H9 (cell line): ENCODE data around the gene TEX51. TPM values are rescaled to one million over a fixed set of nuclear protein-coding genes. Genes with fewer than 3 reads are reported as not detected.

Source experiments
- DNase-seq: peaks from one replicate; pipeline ENCODE4 v3.0.0-alpha.2; 2017
- H2AFZ ChIP-seq: one replicate; pipeline ENCODE4 v1.6.1; 2013; ENCODE audit warnings: mild to moderate bottlenecking, low read length, control low read depth, moderate library complexity
- H2AK5ac ChIP-seq: 2 replicates; pipeline ENCODE4 v1.6.1; 2013; ENCODE audit warnings: low read length, control low read depth, mixed read lengths; ENCODE audit not compliant: insufficient read length
- H2BK120ac ChIP-seq: one replicate; pipeline ENCODE4 v1.6.1; 2013; ENCODE audit warnings: low read depth, mild to moderate bottlenecking, low read length, control low read depth, inconsistent platforms; ENCODE audit not compliant: poor library complexity, severe bottlenecking
- H2BK12ac ChIP-seq: 2 replicates; pipeline ENCODE4 v1.6.1; 2013; ENCODE audit warnings: low read length, control low read depth, mixed read lengths, low read depth; ENCODE audit not compliant: insufficient read length
- H2BK15ac ChIP-seq: 2 replicates; pipeline ENCODE4 v1.6.1; 2013; ENCODE audit warnings: low read depth, low read length, control low read depth
- H2BK20ac ChIP-seq: one replicate; pipeline ENCODE4 v1.6.1; 2013; ENCODE audit warnings: low read depth, mild to moderate bottlenecking, low read length, control low read depth, inconsistent platforms; ENCODE audit not compliant: poor library complexity, severe bottlenecking
- H2BK5ac ChIP-seq: 2 replicates; pipeline ENCODE4 v1.6.1; 2013; ENCODE audit warnings: low read length, control low read depth, mixed read lengths; ENCODE audit not compliant: insufficient read length
- H3K14ac ChIP-seq: 2 replicates; pipeline ENCODE4 v1.6.1; 2013; ENCODE audit warnings: low read length, control low read depth; ENCODE audit not compliant: insufficient read depth
- H3K18ac ChIP-seq: 2 replicates; pipeline ENCODE4 v1.6.1; 2013; ENCODE audit warnings: low read depth, mild to moderate bottlenecking, mixed read lengths, low read length, control low read depth; ENCODE audit not compliant: insufficient read length
- H3K23ac ChIP-seq: 2 replicates; pipeline ENCODE4 v1.6.1; 2013; ENCODE audit warnings: low read length, control low read depth, mixed read lengths, low read depth; ENCODE audit not compliant: insufficient read length
- H3K23me2 ChIP-seq: 2 replicates; pipeline ENCODE4 v1.6.1; 2013; ENCODE audit warnings: low read depth, mild to moderate bottlenecking, mixed read lengths, low read length, control low read depth; ENCODE audit not compliant: insufficient read length, poor library complexity, severe bottlenecking
- H3K27ac ChIP-seq: 2 replicates; pipeline ENCODE4 v1.5.1; 2013; ENCODE audit warnings: low read length, control low read depth, mixed read lengths, low read depth; ENCODE audit not compliant: insufficient read length
- H3K27me3 ChIP-seq: 2 replicates; pipeline ENCODE4 v1.6.1; 2013; ENCODE audit warnings: low read length, control low read depth, inconsistent platforms; ENCODE audit not compliant: insufficient read depth
- H3K4ac ChIP-seq: 2 replicates; pipeline ENCODE4 v1.6.1; 2013; ENCODE audit warnings: low read depth, mild to moderate bottlenecking, control low read depth, inconsistent platforms, low read length, moderate library complexity
- H3K4me1 ChIP-seq: 2 replicates; pipeline ENCODE4 v1.6.1; 2013; ENCODE audit warnings: low read length, control low read depth, inconsistent platforms; ENCODE audit not compliant: insufficient read depth
- H3K4me2 ChIP-seq: 2 replicates; pipeline ENCODE4 v1.6.1; 2013; ENCODE audit warnings: low read length, control low read depth, mixed read lengths; ENCODE audit not compliant: insufficient read length, insufficient read depth
- H3K56ac ChIP-seq: 2 replicates; pipeline ENCODE4 v1.6.1; 2013; ENCODE audit warnings: low read depth, mild to moderate bottlenecking, mixed read lengths, low read length, control low read depth; ENCODE audit not compliant: insufficient read length
- H3K79me1 ChIP-seq: 2 replicates; pipeline ENCODE4 v1.6.1; 2013; ENCODE audit warnings: low read depth, mild to moderate bottlenecking, moderate library complexity, low read length, control low read depth, inconsistent platforms; ENCODE audit not compliant: insufficient read depth, poor library complexity, severe bottlenecking
- H3K79me2 ChIP-seq: 2 replicates; pipeline ENCODE4 v1.6.1; 2013; ENCODE audit warnings: low read length, control low read depth, inconsistent platforms; ENCODE audit not compliant: insufficient read depth
- H3K9ac ChIP-seq: 2 replicates; pipeline ENCODE4 v1.6.1; 2013; ENCODE audit warnings: low read length, control low read depth, mixed read lengths; ENCODE audit not compliant: insufficient read length; ENCODE audit errors: extremely low read depth
- H3K9me3 ChIP-seq: one replicate; pipeline ENCODE4 v1.6.1; 2013; ENCODE audit warnings: low read depth, low read length, inconsistent platforms; ENCODE audit not compliant: control insufficient read depth
- H3T11ph ChIP-seq: one replicate; pipeline ENCODE4 v1.6.1; 2013; ENCODE audit warnings: mild to moderate bottlenecking, low read length, control low read depth, inconsistent platforms
- H4K20me1 ChIP-seq: one replicate; pipeline ENCODE4 v1.6.1; 2013; ENCODE audit not compliant: control insufficient read depth, insufficient read length, insufficient read depth
- H4K5ac ChIP-seq: 2 replicates; pipeline ENCODE4 v1.6.1; 2013; ENCODE audit warnings: low read depth, mild to moderate bottlenecking, mixed read lengths, low read length, control low read depth; ENCODE audit not compliant: insufficient read length
- H4K8ac ChIP-seq: replicated peaks from 2 replicates; pipeline ENCODE4 v1.6.1; 2013; ENCODE audit warnings: low read length, control low read depth, mixed read lengths, low read depth; ENCODE audit not compliant: insufficient read length
- H4K91ac ChIP-seq: 2 replicates; pipeline ENCODE4 v1.6.1; 2013; ENCODE audit warnings: low read depth, mild to moderate bottlenecking, moderate library complexity, mixed read lengths, low read length, control low read depth; ENCODE audit not compliant: insufficient read length
- H3K27ac Mint-ChIP-seq, 3 experiments: 2 replicates in 2 of 3; 3 replicates in 1 of 3; pipeline ENCODE4 v1.8.0; 2020 to 2021; ENCODE audit warnings: mixed read lengths in 3 of 3, mild to moderate bottlenecking in 1 of 3, moderate library complexity in 1 of 3
- H3K27me3 Mint-ChIP-seq: 2 replicates; pipeline ENCODE4 v1.8.0; 2021; ENCODE audit warnings: low read depth, mild to moderate bottlenecking, moderate library complexity, mixed read lengths
- H3K36me3 Mint-ChIP-seq, 3 experiments: 2 replicates in 2 of 3; 3 replicates in 1 of 3; pipeline ENCODE4 v1.8.0; 2020 to 2021; ENCODE audit warnings: low read depth in 3 of 3, mixed read lengths in 3 of 3; ENCODE audit not compliant: insufficient read depth in 1 of 3
- H3K4me1 Mint-ChIP-seq, 2 experiments: 2 replicates each; pipeline ENCODE4 v1.8.0; 2020; ENCODE audit warnings: mixed read lengths in 2 of 2
- H3K4me3 Mint-ChIP-seq, 2 experiments: 2 replicates in 1 of 2; 3 replicates in 1 of 2; pipeline ENCODE4 v1.8.0; 2020 to 2021; ENCODE audit warnings: mild to moderate bottlenecking in 2 of 2, mixed read lengths in 2 of 2, moderate library complexity in 1 of 2
- H3K9me3 Mint-ChIP-seq, 2 experiments: 2 replicates in 1 of 2; 3 replicates in 1 of 2; pipeline ENCODE4 v1.8.0; 2020; ENCODE audit warnings: mild to moderate bottlenecking in 2 of 2, mixed read lengths in 2 of 2, moderate library complexity in 1 of 2
- CTCF ChIP-seq: fragments of 200-600 bp; sonication (generic); conservative IDR thresholded peaks from 3 replicates; pipeline ENCODE4 v1.8.0; 2021; ENCODE audit warnings: antibody characterized with exemption, mild to moderate bottlenecking
- WGBS: extraction: QIAGEN DNeasy Blood & Tissue Kit; methylation state at CpG from one replicate; pipeline ENCODE4 v1.1.7; 2013; ENCODE audit warnings: missing lambda C conversion rate, low lambda C conversion rate, mixed read lengths; ENCODE audit not compliant: insufficient read length; ENCODE audit errors: extremely low coverage; 5-methylcytosine and 5-hydroxymethylcytosine counted together
- total RNA-seq: library from RNA; stranded (reverse); gene quantifications from 2 replicates; pipeline ENCODE4 v1.2.1, GENCODE V29; 2021

TEX51 gene
- total RNA-seq, 1 experiment from 2014 or later = not detected

- H3K23ac ChIP-seq = no peak overlapping the region
- H3K18ac ChIP-seq = no peak overlapping the region
- peaks cover 0 to under 1% of the 10 kb centered on the region in 2 experiments; a peak in 3 of 5 replicates for H3K9me3 Mint-ChIP-seq
- H3K27ac ChIP-seq = no peak overlapping the region
- H2BK120ac ChIP-seq = no peak overlapping the region
- H3K23me2 ChIP-seq = no peaks in the 10 kb centered on the region
- H3T11ph ChIP-seq = no peak overlapping the region
- no peaks in the 10 kb centered on the region for H3K4me1 ChIP-seq
- H3K56ac ChIP-seq = no peak overlapping the region
- H2AK5ac ChIP-seq = no peak overlapping the region
- H4K8ac ChIP-seq = no peak overlapping the region
- no peaks in the 10 kb centered on the region; a peak in 1 of 7 replicates for H3K36me3 Mint-ChIP-seq
- H3K4ac ChIP-seq = no peak overlapping the region
- no peak overlapping the region for H4K5ac ChIP-seq
- H3K79me2 ChIP-seq = no peaks in the 10 kb centered on the region
- no peak overlapping the region for H3K4me2 ChIP-seq
- H3K9ac ChIP-seq = no peak overlapping the region
- no peak overlapping the region for H4K91ac ChIP-seq
- no peaks in the 10 kb centered on the region for H3K27me3 ChIP-seq
- H2BK12ac ChIP-seq = no peak overlapping the region
- peaks cover 36% of the 10 kb centered on the region for H3K27me3 Mint-ChIP-seq
- H2BK20ac ChIP-seq = no peak overlapping the region
- no peak overlapping the region for H3K14ac ChIP-seq
- DNase-seq = no peak
- no peak for TF ChIP-seq CTCF
- no peak overlapping the region for H2BK15ac ChIP-seq
- no peak overlapping the region for H3K4me3 Mint-ChIP-seq
- no peaks in the 10 kb centered on the region for H3K79me1 ChIP-seq
- no peaks in the 10 kb centered on the region for H3K9me3 ChIP-seq
- H2AFZ ChIP-seq = no peak overlapping the region
- WGBS = no CpG with 5 or more reads among the region's 1 CpG
- H3K4me1 Mint-ChIP-seq = peaks cover 5 to 12% of the 10 kb centered on the region in 2 experiments; a peak in 3 of 4 replicates
- H4K20me1 ChIP-seq = no peaks in the 10 kb centered on the region
- H2BK5ac ChIP-seq = no peak overlapping the region
- no peak overlapping the region for H3K27ac Mint-ChIP-seq
These were observed 11.9 kb downstream of the TEX51 start for GRCh38 chr2:126910637-126911036.
